ENCODE results near the gene MAPK1. TPM values are rescaled to one million over a fixed set of nuclear protein-coding genes. Genes with fewer than 3 reads are reported as not detected.

The MAPK1 gene
- total RNA-seq, 2 experiments from 2014 or later: 39.6 to 79.8 TPM

DNA sequence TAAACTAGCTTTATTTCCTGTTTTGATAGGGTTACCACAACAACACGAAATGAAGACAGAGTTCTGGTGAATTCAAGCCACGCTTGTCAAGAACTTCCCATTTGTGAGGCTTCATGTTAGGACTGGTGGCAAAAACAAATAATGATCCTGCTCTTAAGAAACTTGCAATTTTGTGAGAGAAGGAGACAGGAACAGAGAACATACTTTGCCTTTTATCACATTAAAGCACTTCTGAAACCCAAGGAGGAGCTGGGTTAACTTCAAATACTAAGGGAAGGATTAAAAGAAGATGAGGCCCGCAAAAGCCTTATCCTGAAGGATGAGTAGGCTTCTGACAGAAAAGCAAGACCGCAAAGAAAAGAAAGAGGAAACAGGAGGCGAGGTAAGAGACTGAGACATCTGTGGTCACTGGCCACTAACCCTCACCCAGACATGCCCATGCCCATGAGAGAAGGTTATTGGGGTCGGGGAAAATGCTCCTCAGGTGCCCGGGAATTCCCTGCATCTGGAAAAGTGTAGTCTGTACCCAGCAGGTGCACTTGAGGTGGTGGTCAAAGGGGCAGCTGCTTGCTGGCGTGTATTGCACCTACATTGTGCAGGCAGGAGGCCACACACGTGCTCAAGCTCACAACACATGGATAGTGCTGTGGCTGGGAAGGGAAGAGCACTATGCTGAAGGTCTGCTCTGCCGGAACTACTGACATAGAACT, 50.5 kb downstream of the MAPK1 start:
- peak overlapping the region; percentile 41 for H3K4me3 ChIP-seq (ENCODE audit: low read depth, low read length, poor library complexity, severe bottlenecking)
- H2AFZ ChIP-seq (ENCODE audit: low read length): no peak overlapping the region
- H3K4me1 ChIP-seq (ENCODE audit: insufficient read depth, low read length, poor library complexity, severe bottlenecking): peaks cover 52% of the 10 kb centered on the region
- H4K20me1 ChIP-seq (ENCODE audit: insufficient read depth, low read length): no peaks in the 10 kb centered on the region
- intact Hi-C loops (cut with micrococcal nuclease; ENCODE audit: unreplicated experiment): no loop called here
- no peak for TF ChIP-seq EZH2phosphoT487 (IDR thresholded peaks at IDR 0.05; ENCODE audit: borderline replicate concordance, low read depth, low read length)
- TF ChIP-seq, protein P1, sequence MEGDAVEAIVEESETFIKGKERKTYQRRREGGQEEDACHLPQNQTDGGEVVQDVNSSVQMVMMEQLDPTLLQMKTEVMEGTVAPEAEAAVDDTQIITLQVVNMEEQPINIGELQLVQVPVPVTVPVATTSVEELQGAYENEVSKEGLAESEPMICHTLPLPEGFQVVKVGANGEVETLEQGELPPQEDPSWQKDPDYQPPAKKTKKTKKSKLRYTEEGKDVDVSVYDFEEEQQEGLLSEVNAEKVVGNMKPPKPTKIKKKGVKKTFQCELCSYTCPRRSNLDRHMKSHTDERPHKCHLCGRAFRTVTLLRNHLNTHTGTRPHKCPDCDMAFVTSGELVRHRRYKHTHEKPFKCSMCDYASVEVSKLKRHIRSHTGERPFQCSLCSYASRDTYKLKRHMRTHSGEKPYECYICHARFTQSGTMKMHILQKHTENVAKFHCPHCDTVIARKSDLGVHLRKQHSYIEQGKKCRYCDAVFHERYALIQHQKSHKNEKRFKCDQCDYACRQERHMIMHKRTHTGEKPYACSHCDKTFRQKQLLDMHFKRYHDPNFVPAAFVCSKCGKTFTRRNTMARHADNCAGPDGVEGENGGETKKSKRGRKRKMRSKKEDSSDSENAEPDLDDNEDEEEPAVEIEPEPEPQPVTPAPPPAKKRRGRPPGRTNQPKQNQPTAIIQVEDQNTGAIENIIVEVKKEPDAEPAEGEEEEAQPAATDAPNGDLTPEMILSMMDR (conservative IDR thresholded peaks at IDR 0.05; ENCODE audit: low read length): no peak
- H3K9me2 ChIP-seq (ENCODE audit: insufficient read depth, low read length): no peaks in the 10 kb centered on the region
- peaks cover 5% of the 10 kb centered on the region; the same call in 1 of the 2 replicates for H3K9me3 ChIP-seq (ENCODE audit: low read length)
- ChIA-PET POLR2A (interaction anchor here (0.7 to 1.1 kb wide), 2 partner anchors 8 to 82 kb away, joined by 3 to 5 read pairs; no protein-coding TSS in a partner anchor), CTCF (ENCODE audit: unreplicated experiment) (no interaction called here)
- BruUV-seq (replicated peaks): no TSS peak
- DNase-seq (ENCODE audit: low spot score): peak; percentile 86
- peaks cover under 1% of the 10 kb centered on the region for H3K36me3 ChIP-seq (ENCODE audit: insufficient read depth, low read length)
- H3K4me2 ChIP-seq (ENCODE audit: low read length): peak overlapping the region; percentile 60
- H3K27ac ChIP-seq (ENCODE audit: low read depth, low read length, poor library complexity, severe bottlenecking): peak overlapping the region; percentile 80
- peaks cover 77% of the 10 kb centered on the region for H3K79me2 ChIP-seq (ENCODE audit: insufficient read depth, low read depth, low read length)

DNA sequence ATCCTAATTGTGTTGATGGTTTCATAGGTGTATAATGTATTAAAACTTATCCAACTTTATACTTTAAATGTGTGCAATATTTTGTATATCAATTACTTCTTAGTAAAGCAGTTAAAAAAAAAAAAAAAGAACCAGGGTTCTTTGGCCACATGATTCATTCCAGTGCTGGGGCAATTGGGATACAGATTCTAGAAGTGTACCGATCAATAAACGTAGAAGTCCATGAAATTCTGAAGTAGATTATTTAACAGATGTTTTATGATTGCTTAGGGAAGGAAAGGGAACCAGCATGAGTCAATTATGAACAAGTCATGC, 51.0 kb downstream of the MAPK1 start:
- no TSS peak for BruUV-seq (replicated peaks)
- Histone ChIP-seq H3K36me3 (ENCODE audit: insufficient read depth, low read length) (peaks cover 5% of the 10 kb centered on the region), H3K9me3 (ENCODE audit: low read length) (peaks cover 8% of the 10 kb centered on the region; the same call in 1 of the 2 replicates), H3K4me2 (ENCODE audit: low read length) (peak overlapping the region; percentile 60), H3K4me3 (ENCODE audit: low read depth, low read length, poor library complexity, severe bottlenecking) (peak overlapping the region; percentile 41), H3K4me1 (ENCODE audit: insufficient read depth, low read length, poor library complexity, severe bottlenecking) (peaks cover 52% of the 10 kb centered on the region), H3K79me2 (ENCODE audit: insufficient read depth, low read depth, low read length) (peaks cover 82% of the 10 kb centered on the region), H3K9me2 (ENCODE audit: insufficient read depth, low read length) (no peaks in the 10 kb centered on the region), H2AFZ (ENCODE audit: low read length) (no peak overlapping the region), H3K27ac (ENCODE audit: low read depth, low read length, poor library complexity, severe bottlenecking) (peak overlapping the region; percentile 80), H4K20me1 (ENCODE audit: insufficient read depth, low read length) (no peaks in the 10 kb centered on the region)
- TF ChIP-seq, protein P1 (conservative IDR thresholded peaks at IDR 0.05; ENCODE audit: low read length): no peak
- no peak for TF ChIP-seq EZH2phosphoT487 (IDR thresholded peaks at IDR 0.05; ENCODE audit: borderline replicate concordance, low read depth, low read length)
- no peak for DNase-seq (ENCODE audit: low spot score)
- POLR2A ChIA-PET: no interaction called here
- intact Hi-C loops (cut with micrococcal nuclease; ENCODE audit: unreplicated experiment): no loop called here
- CTCF ChIA-PET (ENCODE audit: unreplicated experiment): no interaction called here

DNA sequence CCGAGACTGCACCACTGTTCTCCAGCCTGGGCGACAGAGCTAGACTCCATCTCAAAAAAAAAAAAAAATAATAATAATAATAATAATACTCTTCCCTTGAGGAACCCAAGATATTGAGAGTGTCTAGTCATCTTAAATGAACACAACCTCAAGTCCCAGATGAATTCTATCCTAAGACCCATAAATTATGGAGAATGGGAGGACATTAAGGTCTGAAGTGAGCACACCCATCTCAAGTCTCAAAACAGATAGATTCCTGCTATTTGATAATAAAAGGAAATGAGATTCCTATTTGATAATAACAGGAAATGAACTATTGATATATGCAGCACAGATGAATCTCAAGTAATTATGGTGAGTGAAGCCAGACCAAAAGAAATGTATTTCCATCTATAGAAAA, 51.5 kb downstream of the MAPK1 start:
- peak overlapping the region; percentile 80 for H3K27ac ChIP-seq (ENCODE audit: low read depth, low read length, poor library complexity, severe bottlenecking)
- POLR2A ChIA-PET: interaction anchor here (0.6 kb wide), 2 partner anchors 19 to 101 kb away, joined by 4 to 5 read pairs; no protein-coding TSS in a partner anchor

More for the DNA sequence above, 51.5 kb downstream of the MAPK1 start:
- Histone ChIP-seq H3K9me3 (ENCODE audit: low read length) (peaks cover 8% of the 10 kb centered on the region; the same call in 1 of the 2 replicates), H3K36me3 (ENCODE audit: insufficient read depth, low read length) (peaks cover 7% of the 10 kb centered on the region), H2AFZ (ENCODE audit: low read length) (no peak overlapping the region), H4K20me1 (ENCODE audit: insufficient read depth, low read length) (no peaks in the 10 kb centered on the region), H3K4me3 (ENCODE audit: low read depth, low read length, poor library complexity, severe bottlenecking) (peak overlapping the region; percentile 41), H3K4me1 (ENCODE audit: insufficient read depth, low read length, poor library complexity, severe bottlenecking) (peaks cover 52% of the 10 kb centered on the region), H3K9me2 (ENCODE audit: insufficient read depth, low read length) (no peaks in the 10 kb centered on the region), H3K4me2 (ENCODE audit: low read length) (peak overlapping the region; percentile 60), H3K79me2 (ENCODE audit: insufficient read depth, low read depth, low read length) (peaks cover 86% of the 10 kb centered on the region)
- CTCF ChIA-PET (ENCODE audit: unreplicated experiment): no interaction called here
- TF ChIP-seq, protein P1 (conservative IDR thresholded peaks at IDR 0.05; ENCODE audit: low read length): no peak
- no peak for TF ChIP-seq EZH2phosphoT487 (IDR thresholded peaks at IDR 0.05; ENCODE audit: borderline replicate concordance, low read depth, low read length)
- DNase-seq (ENCODE audit: low spot score): no peak
- intact Hi-C loops (cut with micrococcal nuclease; ENCODE audit: unreplicated experiment): no loop called here
- BruUV-seq (replicated peaks): TSS peak; percentile 44
